ENCODE measurements around the gene FPR3.
A peak's percentile ranks its signal among the peaks of the same experiment; 100 is the strongest.

FPR3 gene

GRCh38 chr19:51794885-51795490, at the start of gene FPR3:
TSS of gene FPR3 (plus strand) at chr19:51795157. CDS start at chr19:51823749, 28,592 bp downstream.
- Histone ChIP-seq H3K4me3 (ENCODE audit: severe bottlenecking) (no peak within 1 kb of the TSS), H3K27me3 (ENCODE audit: insufficient read depth, poor library complexity, severe bottlenecking) (no peaks in the 10 kb centered on the region), H3K9me3 (ENCODE audit: severe bottlenecking) (no peaks in the 10 kb centered on the region), H3K27ac (ENCODE audit: poor library complexity, severe bottlenecking) (no peak within 1 kb of the TSS), H3K4me1 (ENCODE audit: insufficient read depth, poor library complexity, severe bottlenecking) (no peaks in the 10 kb centered on the region), H3K36me3 (ENCODE audit: low read depth) (no peaks in the 10 kb centered on the region)
- TF ChIP-seq, protein P1, sequence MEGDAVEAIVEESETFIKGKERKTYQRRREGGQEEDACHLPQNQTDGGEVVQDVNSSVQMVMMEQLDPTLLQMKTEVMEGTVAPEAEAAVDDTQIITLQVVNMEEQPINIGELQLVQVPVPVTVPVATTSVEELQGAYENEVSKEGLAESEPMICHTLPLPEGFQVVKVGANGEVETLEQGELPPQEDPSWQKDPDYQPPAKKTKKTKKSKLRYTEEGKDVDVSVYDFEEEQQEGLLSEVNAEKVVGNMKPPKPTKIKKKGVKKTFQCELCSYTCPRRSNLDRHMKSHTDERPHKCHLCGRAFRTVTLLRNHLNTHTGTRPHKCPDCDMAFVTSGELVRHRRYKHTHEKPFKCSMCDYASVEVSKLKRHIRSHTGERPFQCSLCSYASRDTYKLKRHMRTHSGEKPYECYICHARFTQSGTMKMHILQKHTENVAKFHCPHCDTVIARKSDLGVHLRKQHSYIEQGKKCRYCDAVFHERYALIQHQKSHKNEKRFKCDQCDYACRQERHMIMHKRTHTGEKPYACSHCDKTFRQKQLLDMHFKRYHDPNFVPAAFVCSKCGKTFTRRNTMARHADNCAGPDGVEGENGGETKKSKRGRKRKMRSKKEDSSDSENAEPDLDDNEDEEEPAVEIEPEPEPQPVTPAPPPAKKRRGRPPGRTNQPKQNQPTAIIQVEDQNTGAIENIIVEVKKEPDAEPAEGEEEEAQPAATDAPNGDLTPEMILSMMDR (IDR thresholded peaks at IDR 0.05; ENCODE audit: poor library complexity, severe bottlenecking), result no peak
- no peak for DNase-seq (ENCODE audit: low spot score)
- no peak for ATAC-seq (ENCODE audit: low read depth)

DNA sequence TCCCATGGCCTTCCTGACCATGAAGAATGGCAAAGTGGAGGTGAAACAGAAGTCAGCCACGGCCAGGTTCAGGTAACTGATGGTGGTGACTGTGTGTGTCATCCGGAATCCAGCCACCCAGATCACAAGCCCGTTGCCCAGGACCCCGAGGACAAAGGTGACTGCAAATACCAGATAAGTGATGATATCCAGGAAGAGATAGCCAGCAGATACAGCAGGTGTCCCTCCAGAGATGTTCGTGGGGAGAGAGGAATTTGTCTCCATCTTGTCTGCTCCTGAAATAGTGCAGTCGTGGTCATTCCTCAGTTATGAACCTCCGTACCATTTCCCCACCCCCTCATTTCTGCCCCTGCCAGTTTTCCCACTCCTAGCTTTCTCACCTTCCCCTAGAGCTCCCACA, 48.2 kb upstream of the FPR3 start:
- DNase-seq (ENCODE audit: low spot score) (no peak), ATAC-seq (ENCODE audit: low read depth) (no peak)
- Histone ChIP-seq H3K36me3 (ENCODE audit: low read depth) (no peaks in the 10 kb centered on the region), H3K4me3 (ENCODE audit: severe bottlenecking) (no peak overlapping the region), H3K27ac (ENCODE audit: poor library complexity, severe bottlenecking) (no peak overlapping the region), H3K9me3 (ENCODE audit: severe bottlenecking) (no peaks in the 10 kb centered on the region), H3K27me3 (ENCODE audit: insufficient read depth, poor library complexity, severe bottlenecking) (no peaks in the 10 kb centered on the region), H3K4me1 (ENCODE audit: insufficient read depth, poor library complexity, severe bottlenecking) (no peaks in the 10 kb centered on the region)
- TF ChIP-seq, protein P1 (IDR thresholded peaks at IDR 0.05; ENCODE audit: poor library complexity, severe bottlenecking), result no peak

GRCh38 chr19:51749979-51750378, 45.0 kb upstream of the FPR3 start:
- ATAC-seq (ENCODE audit: low read depth) (no peak), DNase-seq (ENCODE audit: low spot score) (no peak)
- H3K4me3 ChIP-seq (ENCODE audit: severe bottlenecking), result no peak overlapping the region
- TF ChIP-seq, protein P1 (IDR thresholded peaks at IDR 0.05; ENCODE audit: poor library complexity, severe bottlenecking), result no peak
- no peaks in the 10 kb centered on the region for H3K4me1 ChIP-seq (ENCODE audit: insufficient read depth, poor library complexity, severe bottlenecking)
- H3K27me3 ChIP-seq (ENCODE audit: insufficient read depth, poor library complexity, severe bottlenecking), result no peaks in the 10 kb centered on the region
- no peaks in the 10 kb centered on the region for H3K9me3 ChIP-seq (ENCODE audit: severe bottlenecking)
- no peaks in the 10 kb centered on the region for H3K36me3 ChIP-seq (ENCODE audit: low read depth)
- H3K27ac ChIP-seq (ENCODE audit: poor library complexity, severe bottlenecking), result no peak overlapping the region

GRCh38 chr19:51750400-51751094, 44.4 kb upstream of the FPR3 start:
- H3K27ac ChIP-seq (ENCODE audit: poor library complexity, severe bottlenecking), result no peak overlapping the region
- ATAC-seq (ENCODE audit: low read depth), result no peak
- DNase-seq (ENCODE audit: low spot score), result no peak
- H3K9me3 ChIP-seq (ENCODE audit: severe bottlenecking), result no peaks in the 10 kb centered on the region
- H3K4me3 ChIP-seq (ENCODE audit: severe bottlenecking), result no peak overlapping the region
- TF ChIP-seq, protein P1 (IDR thresholded peaks at IDR 0.05; ENCODE audit: poor library complexity, severe bottlenecking), result no peak
- H3K36me3 ChIP-seq (ENCODE audit: low read depth), result no peaks in the 10 kb centered on the region
- H3K4me1 ChIP-seq (ENCODE audit: insufficient read depth, poor library complexity, severe bottlenecking), result no peaks in the 10 kb centered on the region
- no peaks in the 10 kb centered on the region for H3K27me3 ChIP-seq (ENCODE audit: insufficient read depth, poor library complexity, severe bottlenecking)

- Histone ChIP-seq H3K4me3 (ENCODE audit: severe bottlenecking) (no peak within 1 kb of the TSS), H3K27me3 (ENCODE audit: insufficient read depth, poor library complexity, severe bottlenecking) (no peaks in the 10 kb centered on the region), H3K9me3 (ENCODE audit: severe bottlenecking) (no peaks in the 10 kb centered on the region), H3K36me3 (ENCODE audit: low read depth) (no peaks in the 10 kb centered on the region), H3K27ac (ENCODE audit: poor library complexity, severe bottlenecking) (no peak within 1 kb of the TSS), H3K4me1 (ENCODE audit: insufficient read depth, poor library complexity, severe bottlenecking) (no peaks in the 10 kb centered on the region)
- TF ChIP-seq, protein P1 (IDR thresholded peaks at IDR 0.05; ENCODE audit: poor library complexity, severe bottlenecking), result no peak
- DNase-seq (ENCODE audit: low spot score), result no peak
- ATAC-seq (ENCODE audit: low read depth), result peak; percentile 68
Observed at GRCh38 chr19:51751655-51752054, 43.3 kb upstream of the FPR3 start, which contains the start of gene FPR1. TSS of gene FPR1 (minus strand) at chr19:51751878. CDS start at chr19:51746994, 4,884 bp downstream.
